Natural killer cell (primary cell): ENCODE measurements around the gene POLR2I. TPM values are rescaled to one million over a fixed set of nuclear protein-coding genes. Genes with fewer than 3 reads are reported as not detected.

Experiments used
- ATAC-seq, 3 donors: fragments of 150-1000 bp in 2 of 3; fragments of 200-7000 bp in 1 of 3; cut with Tn5 transposase; 1 replicate in 1 of 3; 2 replicates in 2 of 3; pipeline ENCODE4 v1.10.0; 2021; ENCODE audit warnings: mild to moderate bottlenecking in 2 of 3, moderate library complexity in 2 of 3
- DNase-seq, 2 donors: peaks; one replicate each; pipeline versions ENCODE4 v3.0.0 to v3.0.0-alpha.2; 2013 to 2021; ENCODE audit warnings: mixed read lengths in 1 of 2
- H3K27ac ChIP-seq: one replicate; pipeline ENCODE4 v1.5.1; 2013; ENCODE audit warnings: mild to moderate bottlenecking, low read length
- H3K27me3 ChIP-seq: one replicate; pipeline ENCODE4 v1.6.1; 2013; ENCODE audit warnings: low read length; ENCODE audit not compliant: control insufficient read depth, insufficient read depth
- H3K36me3 ChIP-seq: one replicate; pipeline ENCODE4 v1.6.1; 2013; ENCODE audit warnings: low read length; ENCODE audit not compliant: control insufficient read depth, insufficient read depth
- H3K4me1 ChIP-seq: one replicate; pipeline ENCODE4 v1.6.1; 2013; ENCODE audit warnings: low read length; ENCODE audit not compliant: control insufficient read depth, insufficient read depth
- H3K4me3 ChIP-seq: one replicate; pipeline ENCODE4 v1.5.1; 2013; ENCODE audit warnings: low read length
- H3K9me3 ChIP-seq: one replicate; pipeline ENCODE4 v1.6.1; 2013; ENCODE audit warnings: low read length; ENCODE audit not compliant: control insufficient read depth, insufficient read depth
- H3K27ac Mint-ChIP-seq, 2 donors: one replicate each; pipeline ENCODE4 v1.8.0; 2022; ENCODE audit warnings: mild to moderate bottlenecking in 2 of 2, mixed read lengths in 2 of 2, moderate library complexity in 1 of 2
- H3K27me3 Mint-ChIP-seq, 2 donors: one replicate each; pipeline ENCODE4 v1.8.0; 2022; ENCODE audit warnings: low read depth in 2 of 2, mixed read lengths in 2 of 2
- H3K36me3 Mint-ChIP-seq: one replicate; pipeline ENCODE4 v1.8.0; 2022; ENCODE audit warnings: mixed read lengths
- H3K4me1 Mint-ChIP-seq, 2 donors: one replicate each; pipeline ENCODE4 v1.8.0; 2022; ENCODE audit warnings: mixed read lengths in 2 of 2
- H3K4me3 Mint-ChIP-seq: one replicate; pipeline ENCODE4 v1.8.0; 2022; ENCODE audit warnings: mild to moderate bottlenecking, moderate library complexity, mixed read lengths
- H3K9me3 Mint-ChIP-seq, 2 donors: one replicate each; pipeline ENCODE4 v1.8.0; 2022; ENCODE audit warnings: mixed read lengths in 2 of 2
- CTCF ChIP-seq: fragments of 200-600 bp; IDR thresholded peaks from one replicate; pipeline ENCODE4 v1.8.0; 2022; ENCODE audit warnings: antibody characterized with exemption
- WGBS: methylation state at CpG from one replicate; pipeline ENCODE4 v1.1.7; 2013; ENCODE audit warnings: missing lambda C conversion rate; ENCODE audit not compliant: insufficient coverage; 5-methylcytosine and 5-hydroxymethylcytosine counted together
- intact Hi-C: fragments of 100-400 bp; cut with micrococcal nuclease; formaldehyde crosslinking; loops from one replicate; pipeline ENCODE4 v1.14.2; 2022
- total RNA-seq, 4 donors: library from RNA; stranded (reverse); fragments of 120-200 nt in 1 of 4; gene quantifications; one replicate each; pipeline versions ENCODE4 v1.2.3 to v1.2.4, GENCODE V29; 2013 to 2022

The POLR2I gene
- total RNA-seq, 3 donors from 2014 or later (not counting 1 experiment from before 2014, with no cell fraction given), result 26.6 to 33.4 (median 31.8) TPM

GRCh38 chr19:36093146-36093662 lies 21.5 kb downstream of the POLR2I start:
- Mint-ChIP-seq H3K4me1 (no peaks in the 10 kb centered on the region), H3K36me3 (no peaks in the 10 kb centered on the region), H3K27ac (no peak overlapping the region), H3K27me3 (no peaks in the 10 kb centered on the region), H3K9me3 (no peaks in the 10 kb centered on the region), H3K4me3 (no peak overlapping the region)
- Histone ChIP-seq H3K27me3 (no peaks in the 10 kb centered on the region), H3K4me1 (no peaks in the 10 kb centered on the region), H3K27ac (no peak overlapping the region), H3K4me3 (no peak overlapping the region), H3K36me3 (no peaks in the 10 kb centered on the region), H3K9me3 (no peaks in the 10 kb centered on the region)
- ATAC-seq (no peak), DNase-seq (no peak)
- intact Hi-C loops, result no loop called here
- WGBS, result 79% methylated on average over 4 of the region's 5 CpGs
- no peak for TF ChIP-seq CTCF

- no peak for ATAC-seq
- Histone ChIP-seq H3K4me1 (no peaks in the 10 kb centered on the region), H3K36me3 (no peaks in the 10 kb centered on the region), H3K27me3 (no peaks in the 10 kb centered on the region), H3K4me3 (no peak overlapping the region), H3K9me3 (no peaks in the 10 kb centered on the region), H3K27ac (no peak overlapping the region)
- intact Hi-C loops, result no loop called here
- H3K36me3 Mint-ChIP-seq, result no peaks in the 10 kb centered on the region
- H3K27me3 Mint-ChIP-seq, result no peaks in the 10 kb centered on the region
- no peaks in the 10 kb centered on the region for H3K9me3 Mint-ChIP-seq
- no peak for DNase-seq
- TF ChIP-seq CTCF, result no peak
- H3K4me3 Mint-ChIP-seq, result no peak overlapping the region
- WGBS, result 99% methylated on average over 7 of the region's 7 CpGs
- no peaks in the 10 kb centered on the region for H3K4me1 Mint-ChIP-seq
- H3K27ac Mint-ChIP-seq, result no peak overlapping the region
Observed at GRCh38 chr19:36092566-36092965, 22.1 kb downstream of the POLR2I start.

GRCh38 chr19:36090910-36091695 lies 23.6 kb downstream of the POLR2I start:
- H3K9me3 Mint-ChIP-seq, result no peaks in the 10 kb centered on the region
- Histone ChIP-seq H3K36me3 (no peaks in the 10 kb centered on the region), H3K27me3 (no peaks in the 10 kb centered on the region), H3K4me1 (no peaks in the 10 kb centered on the region), H3K9me3 (no peaks in the 10 kb centered on the region), H3K27ac (no peak overlapping the region), H3K4me3 (no peak overlapping the region)
- WGBS, result 97% methylated on average over 13 of the region's 13 CpGs
- no peak for TF ChIP-seq CTCF
- no peak overlapping the region for H3K27ac Mint-ChIP-seq
- no peak for ATAC-seq
- H3K4me3 Mint-ChIP-seq, result no peak overlapping the region
- H3K36me3 Mint-ChIP-seq, result no peaks in the 10 kb centered on the region
- no peak for DNase-seq
- H3K27me3 Mint-ChIP-seq, result no peaks in the 10 kb centered on the region
- intact Hi-C loops, result no loop called here
- H3K4me1 Mint-ChIP-seq, result no peaks in the 10 kb centered on the region
